Gastrocnemius medialis (tissue), 4 donors: ENCODE measurements around the gene KAT8. TPM values are rescaled to one million over a fixed set of nuclear protein-coding genes. Genes with fewer than 3 reads are reported as not detected.

ENCODE experiments used
- ATAC-seq, 2 donors: fragments of 150-250 bp; one replicate each; pipeline ENCODE4 v1.9.1; 2016
- DNase-seq, 2 donors: peaks; one replicate each; pipeline ENCODE4 v3.0.0-alpha.2; 2019
- H3K27ac ChIP-seq, 4 donors: fragments of 200-600 bp; sonication (generic); 1 replicate in 1 of 4; 2 replicates in 3 of 4; pipeline ENCODE4 v1.5.1; 2016 to 2018; ENCODE audit warnings: mild to moderate bottlenecking in 2 of 4, moderate library complexity in 1 of 4
- H3K27me3 ChIP-seq, 3 donors: fragments of 200-600 bp; sonication (generic) in 2 of 3; 1 replicate in 1 of 3; 2 replicates in 2 of 3; pipeline versions ENCODE4 v1.5.1 to v1.6.0; 2016 to 2019; ENCODE audit warnings: mild to moderate bottlenecking in 1 of 3, moderate library complexity in 1 of 3
- H3K36me3 ChIP-seq, 2 donors: fragments of 200-600 bp; sonication (generic) in 1 of 2; one replicate each; pipeline ENCODE4 v1.5.1; 2017 to 2018
- H3K4me1 ChIP-seq, 2 donors: fragments of 200-600 bp; sonication (generic) in 1 of 2; one replicate each; pipeline ENCODE4 v1.5.1; 2016 to 2017; ENCODE audit warnings: mild to moderate bottlenecking in 2 of 2
- H3K4me3 ChIP-seq, 4 donors: fragments of 200-600 bp; sonication (generic) in 3 of 4; 1 replicate in 1 of 4; 2 replicates in 3 of 4; pipeline ENCODE4 v1.5.1; 2016 to 2019; ENCODE audit warnings: mild to moderate bottlenecking in 2 of 4
- H3K9me3 ChIP-seq, 3 donors: fragments of 200-600 bp; sonication (generic) in 2 of 3; 1 replicate in 1 of 3; 2 replicates in 2 of 3; pipeline ENCODE4 v1.5.1; 2016 to 2019
- POLR2A ChIP-seq, 2 donors: fragments of 450-650 bp; IDR thresholded peaks; one replicate each; pipeline ENCODE4 v1.6.1; 2017; ENCODE audit warnings: antibody characterized with exemption in 2 of 2, mild to moderate bottlenecking in 2 of 2, moderate library complexity in 2 of 2
- in situ Hi-C, 4 donors: fragments of 200-750 bp; cut with MboI; loops; one replicate each; pipeline versions ENCODE4 v1.15.0 to v1.8.0; 2017; ENCODE audit warnings: low sequenced_read_pairs in 4 of 4
- intact Hi-C: fragments of 100-400 bp; cut with DNase I; formaldehyde crosslinking; loops from one replicate; pipeline ENCODE4 v1.15.1; 2023; ENCODE audit warnings: low total_unique reads
- total RNA-seq, 4 donors: library from RNA; depleted of rRNA; stranded (reverse); fragments of >200 nt; gene quantifications; one replicate each; pipeline versions ENCODE4 v1.1.0 to v1.2.3, GENCODE V29; 2016
- TF ChIP-seq, protein P1 (sequence below), 5 experiments: fragments of 450-650 bp in 3 of 5; fragments of 200-600 bp in 2 of 5; sonication (generic) in 2 of 5; IDR thresholded peaks in 4 of 5; conservative IDR thresholded peaks in 1 of 5; 1 replicate in 4 of 5; 2 replicates in 1 of 5; pipeline ENCODE4 v1.5.1; 2016 to 2019; ENCODE audit warnings: antibody characterized with exemption in 5 of 5, mild to moderate bottlenecking in 3 of 5, moderate library complexity in 3 of 5

Gene KAT8
- total RNA-seq, 4 donors from 2014 or later = 44.3 to 102 (median 54.3) TPM

DNA sequence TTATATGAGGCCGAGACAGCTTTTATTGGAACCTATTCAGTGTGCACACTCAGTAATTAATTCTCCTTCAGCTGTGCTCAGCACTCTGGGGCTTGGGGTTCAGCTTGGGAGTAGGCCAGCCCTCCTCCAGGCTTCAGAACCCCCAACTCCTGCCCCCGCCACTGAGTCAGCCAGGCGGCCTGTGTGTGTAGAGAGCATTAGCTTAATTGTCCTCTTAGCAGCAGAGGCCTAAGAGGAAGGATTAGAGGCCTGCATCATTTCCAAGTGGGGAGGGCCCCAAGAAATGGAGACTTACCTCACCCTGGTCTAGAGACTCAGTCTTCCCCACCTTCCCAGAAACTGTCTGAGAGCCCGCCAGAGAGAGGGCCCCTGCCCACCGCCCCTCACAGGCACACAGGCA is 29.5 kb upstream of the KAT8 start:
- intact Hi-C loops (no loop called here), in situ Hi-C loops (loop anchor here in 1 of 4 donors (25.0 kb wide), 1 partner anchor 101 kb away; the partner anchor contains the start of gene HSD3B7)
- TF ChIP-seq POLR2A (IDR thresholded peaks at IDR 0.05) = no peak
- TF ChIP-seq, protein P1, sequence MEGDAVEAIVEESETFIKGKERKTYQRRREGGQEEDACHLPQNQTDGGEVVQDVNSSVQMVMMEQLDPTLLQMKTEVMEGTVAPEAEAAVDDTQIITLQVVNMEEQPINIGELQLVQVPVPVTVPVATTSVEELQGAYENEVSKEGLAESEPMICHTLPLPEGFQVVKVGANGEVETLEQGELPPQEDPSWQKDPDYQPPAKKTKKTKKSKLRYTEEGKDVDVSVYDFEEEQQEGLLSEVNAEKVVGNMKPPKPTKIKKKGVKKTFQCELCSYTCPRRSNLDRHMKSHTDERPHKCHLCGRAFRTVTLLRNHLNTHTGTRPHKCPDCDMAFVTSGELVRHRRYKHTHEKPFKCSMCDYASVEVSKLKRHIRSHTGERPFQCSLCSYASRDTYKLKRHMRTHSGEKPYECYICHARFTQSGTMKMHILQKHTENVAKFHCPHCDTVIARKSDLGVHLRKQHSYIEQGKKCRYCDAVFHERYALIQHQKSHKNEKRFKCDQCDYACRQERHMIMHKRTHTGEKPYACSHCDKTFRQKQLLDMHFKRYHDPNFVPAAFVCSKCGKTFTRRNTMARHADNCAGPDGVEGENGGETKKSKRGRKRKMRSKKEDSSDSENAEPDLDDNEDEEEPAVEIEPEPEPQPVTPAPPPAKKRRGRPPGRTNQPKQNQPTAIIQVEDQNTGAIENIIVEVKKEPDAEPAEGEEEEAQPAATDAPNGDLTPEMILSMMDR (IDR thresholded peaks at IDR 0.05 in 4 of 5, conservative IDR thresholded peaks at IDR 0.05 in 1 of 5) = no peak
- Histone ChIP-seq H3K9me3 (no peaks in the 10 kb centered on the region), H3K27ac (no peak overlapping the region), H3K4me1 (peaks cover 0 to 1% of the 10 kb centered on the region in 2 donors), H3K4me3 (no peak overlapping the region), H3K36me3 (peaks cover 0 to 10% of the 10 kb centered on the region in 2 donors), H3K27me3 (no peaks in the 10 kb centered on the region)
- no peak for ATAC-seq
- no peak for DNase-seq

DNA sequence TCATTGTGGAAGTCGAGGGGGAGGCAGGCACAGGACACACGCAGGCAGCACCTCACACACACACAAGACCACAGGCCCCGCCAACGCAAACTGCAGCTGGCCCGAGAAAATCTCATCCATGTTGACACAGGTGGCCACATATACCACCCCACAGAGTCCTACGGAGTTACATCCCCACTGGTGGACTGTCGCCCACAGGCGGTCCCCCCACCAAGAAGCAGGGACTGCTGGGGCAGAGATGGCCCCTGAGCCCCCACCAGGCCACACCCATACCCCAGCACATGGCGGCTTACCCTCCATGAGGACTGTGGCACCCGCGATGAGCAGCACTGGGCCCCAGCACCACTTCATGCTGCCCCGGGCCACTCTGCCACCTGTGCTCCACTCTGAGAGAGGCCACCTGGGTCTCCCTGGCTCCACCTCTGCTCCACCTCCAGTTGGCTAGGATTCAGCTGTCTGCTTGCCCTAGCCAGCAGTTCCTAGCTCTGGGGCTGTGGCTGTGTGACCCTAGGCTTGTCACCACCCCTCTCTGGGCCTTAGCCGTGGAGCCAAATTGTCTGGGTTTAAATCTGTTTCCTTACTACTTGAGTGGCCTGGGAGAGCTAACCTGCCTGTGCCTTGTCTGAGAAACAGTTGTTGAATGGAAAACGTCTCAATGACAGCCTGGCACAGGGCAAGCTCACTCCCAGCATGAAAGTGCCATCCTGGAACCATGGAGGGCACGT is 28.8 kb upstream of the KAT8 start, which contains the start of gene PRSS53:
Gene PRSS53, minus strand, starts transcription at position 485 of the 725 bp plus-strand sequence. Its CDS starts 134 bp downstream, at position 351.
- no peak for DNase-seq

DNA sequence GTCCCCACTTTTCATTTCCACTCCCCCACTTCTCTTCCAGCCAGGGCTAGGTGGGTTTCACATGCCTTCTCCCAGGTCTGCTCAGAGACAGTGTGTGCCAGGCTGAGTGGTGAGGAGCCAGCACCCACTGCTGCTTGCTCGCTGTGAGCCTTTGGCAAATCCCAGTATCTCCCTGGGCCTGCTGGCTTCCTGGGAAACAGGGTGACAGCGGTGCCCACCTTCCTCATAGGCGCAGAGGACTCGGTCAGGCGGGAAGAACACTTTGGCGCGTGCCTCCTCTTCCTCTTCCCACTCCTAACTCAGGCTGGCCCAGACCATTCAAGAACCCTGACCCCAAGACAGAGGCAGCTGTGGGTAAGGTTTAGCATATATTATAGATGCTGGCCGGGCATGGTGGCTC is 28.3 kb upstream of the KAT8 start:
- DNase-seq = no peak
- H3K36me3 ChIP-seq = peaks cover 0 to 10% of the 10 kb centered on the region in 2 donors
- no peak for ATAC-seq
- H3K4me1 ChIP-seq = peaks cover 8 to 13% of the 10 kb centered on the region in 2 donors
- H3K4me3 ChIP-seq = no peak overlapping the region
- TF ChIP-seq, protein P1 (IDR thresholded peaks at IDR 0.05 in 4 of 5, conservative IDR thresholded peaks at IDR 0.05 in 1 of 5) = no peak
- no peak for TF ChIP-seq POLR2A (IDR thresholded peaks at IDR 0.05)
- H3K27me3 ChIP-seq = no peaks in the 10 kb centered on the region
- no peaks in the 10 kb centered on the region for H3K9me3 ChIP-seq
- intact Hi-C loops = no loop called here
- in situ Hi-C loops = loop anchor here in 1 of 4 donors (25.0 kb wide), 1 partner anchor 102 kb away; the partner anchor contains the start of gene HSD3B7
- H3K27ac ChIP-seq = no peak overlapping the region

More for the DNA sequence above, 28.8 kb upstream of the KAT8 start, which contains the start of gene PRSS53:
- no peak for ATAC-seq
- intact Hi-C loops (no loop called here), in situ Hi-C loops (loop anchor here in 1 of 4 donors (25.0 kb wide), 1 partner anchor 101 kb away; the partner anchor contains the start of gene HSD3B7)
- Histone ChIP-seq H3K4me3 (no peak within 1 kb of the TSS), H3K9me3 (no peaks in the 10 kb centered on the region), H3K27ac (no peak within 1 kb of the TSS), H3K36me3 (peaks cover 0 to 10% of the 10 kb centered on the region in 2 donors), H3K4me1 (peaks cover 4 to 8% of the 10 kb centered on the region in 2 donors), H3K27me3 (no peaks in the 10 kb centered on the region)
- TF ChIP-seq, protein P1 (IDR thresholded peaks at IDR 0.05 in 4 of 5, conservative IDR thresholded peaks at IDR 0.05 in 1 of 5) = no peak

DNA sequence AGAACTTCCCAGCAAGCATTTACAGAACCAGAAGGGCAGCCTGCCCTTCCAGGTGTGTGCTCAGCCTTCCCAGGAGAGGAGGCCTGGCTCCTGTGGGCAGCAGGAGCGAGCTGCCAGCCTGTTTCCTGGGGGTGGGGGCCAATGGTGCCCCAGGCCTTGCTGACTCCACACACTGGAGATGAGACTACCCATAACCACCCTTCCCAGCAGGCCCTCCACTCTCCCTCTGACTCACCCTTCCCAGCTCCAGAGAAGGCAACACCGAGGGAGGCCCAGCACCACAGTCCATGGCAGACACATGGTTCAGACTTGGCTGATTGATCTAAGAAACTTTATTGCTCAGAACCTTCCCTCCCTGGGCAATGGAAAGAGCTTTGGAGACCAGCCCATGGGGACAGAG is 26.9 kb upstream of the KAT8 start:
- no peak overlapping the region for H3K4me3 ChIP-seq
- H3K4me1 ChIP-seq = peaks cover 8 to 13% of the 10 kb centered on the region in 2 donors
- no peak for ATAC-seq
- TF ChIP-seq, protein P1 (IDR thresholded peaks at IDR 0.05 in 4 of 5, conservative IDR thresholded peaks at IDR 0.05 in 1 of 5) = no peak
- no peak for TF ChIP-seq POLR2A (IDR thresholded peaks at IDR 0.05)
- DNase-seq = no peak
- no peak overlapping the region for H3K27ac ChIP-seq
- no peaks in the 10 kb centered on the region for H3K9me3 ChIP-seq
- in situ Hi-C loops = loop anchor here in 2 of 4 donors (10.0 to 25.0 kb wide), 2 partner anchors 64 to 103 kb away; partner anchors contain the start of genes HSD3B7 (in 1 of the 2) and PRSS36 (in 1 of the 2)
- no peaks in the 10 kb centered on the region for H3K27me3 ChIP-seq
- peaks cover 0 to 10% of the 10 kb centered on the region in 2 donors for H3K36me3 ChIP-seq
- intact Hi-C loops = no loop called here
